OCI-LY3 (cell line): ENCODE data around the gene DAB1.

ENCODE experiments used
- H2AFZ ChIP-seq: fragments of 200-600, 300-600 bp; shearing (Covaris generic); 2 replicates; pipeline ENCODE4 v1.6.0; 2014; ENCODE audit warnings: antibody characterized with exemption, low read depth, low read length
- H3K27ac ChIP-seq: fragments of 200-600, 300-600 bp; sonication (generic); 2 replicates; pipeline ENCODE4 v1.5.1; 2014; ENCODE audit warnings: mild to moderate bottlenecking, low read length, moderate library complexity, mixed read lengths
- H3K27me3 ChIP-seq: fragments of 200-600, 300-600 bp; sonication (generic); 2 replicates; pipeline ENCODE4 v1.6.1; 2014; ENCODE audit warnings: low read depth, low read length, mixed read lengths
- H3K36me3 ChIP-seq: fragments of 200-600, 300-600 bp; sonication (generic); replicated peaks from 2 replicates; pipeline ENCODE3; 2014; ENCODE audit warnings: low read depth, low read length, mixed read lengths
- H3K4me1 ChIP-seq: fragments of 300-600, 200-600 bp; sonication (generic); 2 replicates; pipeline ENCODE4 v1.6.1; 2014; ENCODE audit warnings: low read length, mixed read lengths
- H3K4me2 ChIP-seq: fragments of 200-600, 300-600 bp; sonication (generic); 2 replicates; pipeline ENCODE4 v1.6.1; 2014; ENCODE audit warnings: low read length, mixed read lengths
- H3K4me3 ChIP-seq: fragments of 300-600, 200-600 bp; sonication (generic); 2 replicates; pipeline ENCODE4 v1.5.1; 2014; ENCODE audit warnings: antibody characterized with exemption, mild to moderate bottlenecking, low read length, moderate library complexity
- H3K79me2 ChIP-seq: fragments of 300-600, 200-600 bp; shearing (Covaris generic); 2 replicates; pipeline ENCODE4 v1.6.1; 2014; ENCODE audit warnings: mild to moderate bottlenecking, low read length, mixed read lengths
- H3K9ac ChIP-seq: fragments of 300-600, 200-600 bp; shearing (Covaris generic); 2 replicates; pipeline ENCODE4 v1.6.0; 2014; ENCODE audit warnings: mild to moderate bottlenecking, low read length, moderate library complexity
- H3K9me3 ChIP-seq: fragments of 200-600, 300-600 bp; shearing (Covaris generic); 2 replicates; pipeline ENCODE4 v1.6.1; 2014; ENCODE audit warnings: low read length, mixed read lengths; ENCODE audit not compliant: insufficient read depth
- H4K20me1 ChIP-seq: fragments of 200-600, 300-600 bp; sonication (generic); 2 replicates; pipeline ENCODE4 v1.6.1; 2016; ENCODE audit warnings: low read length, mixed read lengths; ENCODE audit not compliant: insufficient read depth
- CTCF ChIP-seq: fragments of 200-600, 300-600 bp; sonication (generic); IDR thresholded peaks from 2 replicates; pipeline ENCODE4 v1.5.1; 2014; ENCODE audit warnings: antibody characterized with exemption, low read length, low read depth
- EZH2phosphoT487 ChIP-seq: fragments of 200-600 bp; shearing (Covaris generic); IDR thresholded peaks from 2 replicates; pipeline ENCODE4 v1.6.1; 2018; ENCODE audit warnings: antibody characterized with exemption, mixed run types, low read depth

DAB1 gene

GRCh38 chr1:57468641-57469523 lies 45.0 kb upstream of the DAB1 start:
- H3K9me3 ChIP-seq = no peaks in the 10 kb centered on the region
- H3K27me3 ChIP-seq = no peaks in the 10 kb centered on the region
- no peak overlapping the region for H3K27ac ChIP-seq
- H3K4me3 ChIP-seq = no peak overlapping the region
- no peak overlapping the region for H3K9ac ChIP-seq
- TF ChIP-seq EZH2phosphoT487 = no peak
- no peak for TF ChIP-seq CTCF
- H3K36me3 ChIP-seq = no peaks in the 10 kb centered on the region
- H3K4me2 ChIP-seq = no peak overlapping the region
- no peaks in the 10 kb centered on the region for H4K20me1 ChIP-seq
- H3K79me2 ChIP-seq = no peaks in the 10 kb centered on the region
- no peaks in the 10 kb centered on the region for H3K4me1 ChIP-seq
- no peak overlapping the region for H2AFZ ChIP-seq

GRCh38 chr1:57467830-57468229 lies 44.0 kb upstream of the DAB1 start:
- H2AFZ ChIP-seq = no peak overlapping the region
- no peaks in the 10 kb centered on the region for H3K9me3 ChIP-seq
- H3K36me3 ChIP-seq = no peaks in the 10 kb centered on the region
- no peaks in the 10 kb centered on the region for H3K79me2 ChIP-seq
- H3K4me2 ChIP-seq = no peak overlapping the region
- no peak overlapping the region for H3K4me3 ChIP-seq
- no peak overlapping the region for H3K27ac ChIP-seq
- no peak overlapping the region for H3K9ac ChIP-seq
- H3K4me1 ChIP-seq = no peaks in the 10 kb centered on the region
- H3K27me3 ChIP-seq = no peaks in the 10 kb centered on the region
- no peaks in the 10 kb centered on the region for H4K20me1 ChIP-seq
- TF ChIP-seq EZH2phosphoT487 = no peak
- TF ChIP-seq CTCF = no peak

GRCh38 chr1:57464756-57465155 lies 40.9 kb upstream of the DAB1 start:
- Histone ChIP-seq H3K4me3 (no peak overlapping the region), H3K27ac (no peak overlapping the region), H3K4me2 (no peak overlapping the region)

GRCh38 chr1:57463343-57463742 lies 39.5 kb upstream of the DAB1 start:
- Histone ChIP-seq H3K4me3 (no peak overlapping the region), H3K27ac (no peak overlapping the region), H2AFZ (no peak overlapping the region), H3K4me2 (no peak overlapping the region), H3K27me3 (no peaks in the 10 kb centered on the region), H3K36me3 (no peaks in the 10 kb centered on the region), H3K9ac (no peak overlapping the region), H3K79me2 (no peaks in the 10 kb centered on the region), H4K20me1 (no peaks in the 10 kb centered on the region), H3K4me1 (no peaks in the 10 kb centered on the region), H3K9me3 (no peaks in the 10 kb centered on the region)
- TF ChIP-seq EZH2phosphoT487 (no peak), CTCF (no peak)

More at GRCh38 chr1:57464756-57465155, 40.9 kb upstream of the DAB1 start:
- no peaks in the 10 kb centered on the region for H4K20me1 ChIP-seq
- H3K27me3 ChIP-seq = no peaks in the 10 kb centered on the region
- H3K79me2 ChIP-seq = no peaks in the 10 kb centered on the region
- no peaks in the 10 kb centered on the region for H3K36me3 ChIP-seq
- no peaks in the 10 kb centered on the region for H3K9me3 ChIP-seq
- no peak overlapping the region for H2AFZ ChIP-seq
- TF ChIP-seq CTCF = no peak
- no peaks in the 10 kb centered on the region for H3K4me1 ChIP-seq
- no peak overlapping the region for H3K9ac ChIP-seq
